ENCODE results near the gene OASL. TPM values are rescaled to one million over a fixed set of nuclear protein-coding genes. Genes with fewer than 3 reads are reported as not detected.

OASL gene
- total RNA-seq, 4 donors from 2014 or later: 0.20 to 0.44 TPM; not detected in 2

GRCh38 chr12:120979220-120979861 lies 59.7 kb downstream of the OASL start:
- Histone ChIP-seq H3K27me3 (no peaks in the 10 kb centered on the region), H3K9me3 (no peaks in the 10 kb centered on the region), H3K36me3 (no peaks in the 10 kb centered on the region), H3K27ac (peak overlapping the region in 1 of 4 donors; percentile 56), H3K4me3 (peak overlapping the region in 1 of 4 donors; percentile 18), H3K4me1 (no peaks in the 10 kb centered on the region)
- TF ChIP-seq EP300 (IDR thresholded peaks at IDR 0.05): no peak
- TF ChIP-seq POLR2A (IDR thresholded peaks at IDR 0.05): no peak
- no peak for TF ChIP-seq CTCF (IDR thresholded peaks at IDR 0.05)
- no peak for DNase-seq (ENCODE audit: low spot score in 2 of 2)
- WGBS, 2 donors: 87 to 93% methylated on average over 10 of the region's 10 CpGs

- no peaks in the 10 kb centered on the region for H3K27me3 ChIP-seq
- TF ChIP-seq EP300 (IDR thresholded peaks at IDR 0.05) (no peak), CTCF (IDR thresholded peaks at IDR 0.05) (no peak), POLR2A (IDR thresholded peaks at IDR 0.05) (no peak)
- H3K36me3 ChIP-seq: no peaks in the 10 kb centered on the region
- DNase-seq (ENCODE audit: low spot score in 2 of 2): no peak
- peak within 1 kb of the TSS in 1 of 4 donors; percentile 56 for H3K27ac ChIP-seq
- H3K4me3 ChIP-seq: peak within 1 kb of the TSS in 1 of 4 donors; percentile 17
- no peaks in the 10 kb centered on the region for H3K4me1 ChIP-seq
- H3K9me3 ChIP-seq: no peaks in the 10 kb centered on the region
- 78 to 84% methylated on average over 26 to 32 of the region's 40 CpGs for WGBS, 2 donors
Measured at GRCh38 chr12:120978296-120979219, 60.5 kb downstream of the OASL start, which contains the start of gene HNF1A. HNF1A (plus strand) TSS chr12:120978543; CDS start chr12:120978769, 226 bp downstream.

DNA sequence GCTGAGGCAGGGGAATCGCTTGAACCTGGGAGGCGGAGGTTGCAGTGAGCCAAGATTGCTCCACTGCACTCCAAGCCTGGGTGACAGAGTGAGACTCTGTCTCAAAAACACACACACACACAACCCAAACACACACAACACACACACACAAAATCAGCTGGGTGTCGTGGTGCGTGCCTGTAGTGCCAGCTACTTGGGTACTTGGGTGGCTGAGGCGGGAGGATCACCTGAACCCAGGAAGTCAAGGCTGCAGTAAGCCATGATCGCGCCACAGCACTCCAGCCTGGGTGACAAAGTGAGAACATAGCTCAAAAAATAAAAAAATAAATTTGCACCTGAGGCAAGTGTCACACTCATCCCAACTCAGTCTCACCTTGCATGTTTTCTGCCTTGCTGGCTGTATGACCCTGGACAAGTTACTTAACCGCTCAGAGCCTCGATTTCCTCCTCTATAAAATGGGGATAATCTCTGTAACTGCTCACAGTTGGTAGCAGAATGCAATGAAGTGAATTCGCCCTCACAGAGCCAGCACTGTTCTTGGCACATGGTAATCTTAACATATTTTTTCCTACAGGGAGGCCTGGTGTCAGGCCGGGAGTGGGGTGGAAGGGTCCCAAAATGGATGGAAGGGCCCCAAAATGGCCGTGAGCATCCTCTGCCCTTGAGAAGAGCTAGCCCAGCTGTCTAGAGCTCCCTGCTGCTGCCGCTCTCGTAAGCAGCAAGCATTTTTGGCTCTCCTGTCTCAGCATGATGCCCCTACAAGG lies 61.3 kb downstream of the OASL start:
- no peak overlapping the region for H3K27ac ChIP-seq
- TF ChIP-seq EP300 (IDR thresholded peaks at IDR 0.05): no peak
- TF ChIP-seq CTCF (IDR thresholded peaks at IDR 0.05): no peak
- no peak for TF ChIP-seq POLR2A (IDR thresholded peaks at IDR 0.05)
- 92 to 94% methylated on average over 14 of the region's 14 CpGs for WGBS, 2 donors

DNA sequence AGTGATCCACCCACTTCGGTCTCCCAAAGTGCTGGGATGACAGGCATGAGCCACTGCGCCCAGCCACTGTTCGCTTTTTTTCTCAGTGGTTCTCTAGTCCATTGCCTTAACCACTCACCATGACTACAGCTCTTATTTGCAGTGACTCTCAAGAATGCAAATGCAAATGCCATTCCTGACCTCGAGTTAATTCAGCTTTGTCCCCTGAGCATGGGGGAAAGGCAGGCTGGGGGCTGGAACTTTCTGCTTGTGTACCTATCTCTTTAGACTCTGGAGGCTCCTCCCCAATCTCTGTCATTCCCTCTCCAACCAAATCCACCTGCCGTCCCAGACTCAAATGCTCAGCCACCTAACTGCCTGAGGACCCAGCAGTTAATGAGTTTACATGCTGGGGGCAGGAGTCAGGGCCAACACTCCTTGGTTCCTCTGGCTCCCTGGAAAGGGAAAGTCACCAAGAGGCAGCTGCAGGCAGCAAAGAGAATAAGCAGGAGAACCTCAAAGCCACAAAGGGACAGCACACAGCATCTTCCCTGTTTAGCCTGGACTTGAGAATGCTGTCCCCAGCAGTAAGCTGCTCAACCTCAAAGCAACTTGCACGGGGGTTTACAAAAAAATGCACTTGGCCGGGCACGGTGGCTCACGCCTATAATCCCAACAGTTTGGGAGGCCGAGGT lies 66.0 kb downstream of the OASL start:
- Histone ChIP-seq H3K4me1 (no peaks in the 10 kb centered on the region), H3K4me3 (no peak overlapping the region), H3K27ac (peak overlapping the region in 1 of 4 donors; percentile 28), H3K36me3 (no peaks in the 10 kb centered on the region), H3K27me3 (no peaks in the 10 kb centered on the region), H3K9me3 (no peaks in the 10 kb centered on the region)
- DNase-seq (ENCODE audit: low spot score in 2 of 2): no peak
- TF ChIP-seq CTCF (IDR thresholded peaks at IDR 0.05): no peak
- no peak for TF ChIP-seq POLR2A (IDR thresholded peaks at IDR 0.05)
- no peak for TF ChIP-seq EP300 (IDR thresholded peaks at IDR 0.05)
- 38 to 43% methylated on average over 10 of the region's 10 CpGs for WGBS, 2 donors

More for the DNA sequence above, 61.3 kb downstream of the OASL start:
- no peaks in the 10 kb centered on the region for H3K4me1 ChIP-seq
- H3K36me3 ChIP-seq: no peaks in the 10 kb centered on the region
- H3K9me3 ChIP-seq: no peaks in the 10 kb centered on the region
- no peak for DNase-seq (ENCODE audit: low spot score in 2 of 2)
- peak overlapping the region in 1 of 4 donors; percentile 17 for H3K4me3 ChIP-seq
- no peaks in the 10 kb centered on the region for H3K27me3 ChIP-seq

All from tibial nerve (tissue), 4 donors.